ENCODE measurements around the gene STRN4. TPM values are rescaled to one million over a fixed set of nuclear protein-coding genes. Genes with fewer than 3 reads are reported as not detected.

The STRN4 gene
- total and polyA plus RNA-seq, 2 donors (not counting 1 experiment from before 2014, with no cell fraction given): 111 to 112 TPM

DNA sequence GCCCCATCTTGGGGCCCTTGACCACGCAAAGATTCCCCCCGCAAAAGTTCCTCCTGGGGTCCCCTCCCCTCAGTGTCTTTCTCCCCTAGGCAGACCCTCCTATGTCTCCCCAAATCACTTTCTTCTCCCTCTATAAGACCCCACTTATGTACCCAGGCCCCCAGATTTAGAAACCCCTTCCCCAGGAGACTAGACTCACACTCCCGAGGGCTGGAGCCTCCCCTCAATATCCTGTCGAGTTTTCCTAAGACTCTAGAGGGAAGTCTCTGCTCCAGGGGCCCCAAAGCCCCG lies 40.7 kb upstream of the STRN4 start:
- peak overlapping the region; percentile 93 for H3K4me3 Mint-ChIP-seq
- intact Hi-C loops (cut with micrococcal nuclease): loop anchor here (2.0 to 5.0 kb wide), 5 partner anchors 40 to 485 kb away; partner anchors contain the start of genes FKRP, INAFM1, STRN4 and ZC3H4
- ATAC-seq (ENCODE audit: low read depth): no peak
- peak overlapping the region; percentile 98 for H3K27ac Mint-ChIP-seq
- H3K4me1 Mint-ChIP-seq: peaks cover 56% of the 10 kb centered on the region
- H3K4me1 ChIP-seq (ENCODE audit: control insufficient read depth in 2 of 2, insufficient read depth in 2 of 2, low read length in 2 of 2): peaks cover 32 to 51% of the 10 kb centered on the region in 2 donors
- WGBS (ENCODE audit: insufficient coverage): 0% methylated on average over 5 of the region's 5 CpGs
- TF ChIP-seq, protein P1, sequence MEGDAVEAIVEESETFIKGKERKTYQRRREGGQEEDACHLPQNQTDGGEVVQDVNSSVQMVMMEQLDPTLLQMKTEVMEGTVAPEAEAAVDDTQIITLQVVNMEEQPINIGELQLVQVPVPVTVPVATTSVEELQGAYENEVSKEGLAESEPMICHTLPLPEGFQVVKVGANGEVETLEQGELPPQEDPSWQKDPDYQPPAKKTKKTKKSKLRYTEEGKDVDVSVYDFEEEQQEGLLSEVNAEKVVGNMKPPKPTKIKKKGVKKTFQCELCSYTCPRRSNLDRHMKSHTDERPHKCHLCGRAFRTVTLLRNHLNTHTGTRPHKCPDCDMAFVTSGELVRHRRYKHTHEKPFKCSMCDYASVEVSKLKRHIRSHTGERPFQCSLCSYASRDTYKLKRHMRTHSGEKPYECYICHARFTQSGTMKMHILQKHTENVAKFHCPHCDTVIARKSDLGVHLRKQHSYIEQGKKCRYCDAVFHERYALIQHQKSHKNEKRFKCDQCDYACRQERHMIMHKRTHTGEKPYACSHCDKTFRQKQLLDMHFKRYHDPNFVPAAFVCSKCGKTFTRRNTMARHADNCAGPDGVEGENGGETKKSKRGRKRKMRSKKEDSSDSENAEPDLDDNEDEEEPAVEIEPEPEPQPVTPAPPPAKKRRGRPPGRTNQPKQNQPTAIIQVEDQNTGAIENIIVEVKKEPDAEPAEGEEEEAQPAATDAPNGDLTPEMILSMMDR (IDR thresholded peaks at IDR 0.05): no peak
- TF ChIP-seq EZH2 (IDR thresholded peaks at IDR 0.05; ENCODE audit: borderline replicate concordance, insufficient read depth, low read depth, low read length, poor library complexity, severe bottlenecking): no peak
- peaks cover 55% of the 10 kb centered on the region for H3K79me2 ChIP-seq (ENCODE audit: control insufficient read depth, insufficient read depth, low read length)
- H3K9ac ChIP-seq (ENCODE audit: low read length): peak overlapping the region; percentile 94
- peaks cover 22% of the 10 kb centered on the region for H4K20me1 ChIP-seq (ENCODE audit: control insufficient read depth, insufficient read depth, low read length, poor library complexity, severe bottlenecking)
- H3K4me3 ChIP-seq (ENCODE audit: control extremely low read depth in 1 of 5, extremely low read depth in 1 of 5, insufficient read depth in 1 of 5, low read depth in 2 of 5, low read length in 4 of 5): peak overlapping the region; percentile 65 to 95 (median 75)
- H2AFZ ChIP-seq (ENCODE audit: insufficient read depth, low read depth, low read length, poor library complexity, severe bottlenecking): peak overlapping the region; percentile 79
- POLR2A ChIA-PET: interaction anchor here (0.6 to 5.7 kb wide), 3 partner anchors 36 to 73 kb away, joined by 3 to 94 read pairs (median 3); no protein-coding TSS in a partner anchor
- H3K4me2 ChIP-seq (replicated peaks; ENCODE audit: low read depth, low read length, poor library complexity, severe bottlenecking): peak overlapping the region; percentile 98
- no peaks in the 10 kb centered on the region for H3K27me3 Mint-ChIP-seq
- DNase-seq: no peak
- peaks cover 0 to 14% of the 10 kb centered on the region in 2 experiments for H3K36me3 ChIP-seq (replicated peaks in 1 of 2; ENCODE audit: control extremely low read depth in 1 of 2, control insufficient read depth in 1 of 2, extremely low read depth in 1 of 2, insufficient read depth in 2 of 2, low read length in 1 of 2)
- no peaks in the 10 kb centered on the region for H3K9me3 Mint-ChIP-seq (ENCODE audit: insufficient read depth)
- no peaks in the 10 kb centered on the region for H3K9me3 ChIP-seq (ENCODE audit: control extremely low read depth in 1 of 3, control insufficient read depth in 2 of 3, insufficient read depth in 1 of 3, low read length in 2 of 3)
- H3K27ac ChIP-seq (ENCODE audit: low read length in 2 of 2): peak overlapping the region; percentile 47 to 58
- H3K27me3 ChIP-seq (replicated peaks in 1 of 4; ENCODE audit: control extremely low read depth in 1 of 4, control insufficient read depth in 3 of 4, insufficient read depth in 4 of 4, low read length in 3 of 4): no peaks in the 10 kb centered on the region
- CTCF ChIA-PET: interaction anchor here (1.2 to 4.5 kb wide), 5 partner anchors 21 to 54 kb away, joined by 4 to 27 read pairs (median 15); no protein-coding TSS in a partner anchor
